ENCODE results near the gene ADAD2.
"Not testable (repeated sequence)": the region's sequence is repeated elsewhere in the genome, so short reads cannot be mapped to it uniquely, and the experiment has no call there.

The ADAD2 gene

GRCh38 chr16:84197466-84198128 lies 6.6 kb downstream of the ADAD2 start:
- no peak for DNase-seq

- no peak for DNase-seq
Observed at GRCh38 chr16:84198401-84198800, 7.4 kb downstream of the ADAD2 start.

- DNase-seq, result no peak
Observed at GRCh38 chr16:84199097-84199496, 8.1 kb downstream of the ADAD2 start.

GRCh38 chr16:84199861-84200260 lies 8.9 kb downstream of the ADAD2 start:
- DNase-seq, result no peak

- not testable (repeated sequence) for DNase-seq
Observed at GRCh38 chr16:84204551-84204950, 13.6 kb downstream of the ADAD2 start.

- DNase-seq, result not testable (repeated sequence)
Observed at GRCh38 chr16:84205123-84205522, 14.2 kb downstream of the ADAD2 start.

- no peak for DNase-seq
Observed at GRCh38 chr16:84205976-84206691, 15.2 kb downstream of the ADAD2 start.

GRCh38 chr16:84207251-84207650 lies 16.3 kb downstream of the ADAD2 start:
- DNase-seq, result no peak

- peak; percentile 11 for DNase-seq
Observed at GRCh38 chr16:84207879-84208278, 16.9 kb downstream of the ADAD2 start.

- DNase-seq, result no peak
Observed at GRCh38 chr16:84209989-84210388, 19.0 kb downstream of the ADAD2 start.

GRCh38 chr16:84212154-84212553 lies 21.2 kb downstream of the ADAD2 start:
- DNase-seq, result no peak

- DNase-seq, result no peak
Observed at GRCh38 chr16:84212631-84213030, 21.7 kb downstream of the ADAD2 start.

- no peak for DNase-seq
Observed at GRCh38 chr16:84214451-84215066, 23.6 kb downstream of the ADAD2 start.

GRCh38 chr16:84215531-84215930 lies 24.6 kb downstream of the ADAD2 start:
- no peak for DNase-seq

- DNase-seq, result not testable (repeated sequence)
Observed at GRCh38 chr16:84216144-84216543, 25.2 kb downstream of the ADAD2 start.

GRCh38 chr16:84218176-84218823 lies 27.3 kb downstream of the ADAD2 start:
- no peak for DNase-seq

- no peak for DNase-seq
Observed at GRCh38 chr16:84218956-84219355, 28.0 kb downstream of the ADAD2 start.

- no peak for DNase-seq
Observed at GRCh38 chr16:84220851-84221250, 29.9 kb downstream of the ADAD2 start.

GRCh38 chr16:84223456-84223855 lies 32.5 kb downstream of the ADAD2 start:
- no peak for DNase-seq

GRCh38 chr16:84224554-84224953 lies 33.6 kb downstream of the ADAD2 start:
- no peak for DNase-seq

GRCh38 chr16:84225126-84225525 lies 34.2 kb downstream of the ADAD2 start:
- DNase-seq, result no peak

- no peak for DNase-seq
Observed at GRCh38 chr16:84225571-84225970, 34.6 kb downstream of the ADAD2 start.

- no peak for DNase-seq
Observed at GRCh38 chr16:84226026-84226425, 35.1 kb downstream of the ADAD2 start.

- no peak for DNase-seq
Observed at GRCh38 chr16:84227548-84227947, 36.6 kb downstream of the ADAD2 start.
